ENCODE results near the gene PPARA.
A peak's percentile ranks its signal among the peaks of the same experiment; 100 is the strongest.

Gene PPARA

DNA sequence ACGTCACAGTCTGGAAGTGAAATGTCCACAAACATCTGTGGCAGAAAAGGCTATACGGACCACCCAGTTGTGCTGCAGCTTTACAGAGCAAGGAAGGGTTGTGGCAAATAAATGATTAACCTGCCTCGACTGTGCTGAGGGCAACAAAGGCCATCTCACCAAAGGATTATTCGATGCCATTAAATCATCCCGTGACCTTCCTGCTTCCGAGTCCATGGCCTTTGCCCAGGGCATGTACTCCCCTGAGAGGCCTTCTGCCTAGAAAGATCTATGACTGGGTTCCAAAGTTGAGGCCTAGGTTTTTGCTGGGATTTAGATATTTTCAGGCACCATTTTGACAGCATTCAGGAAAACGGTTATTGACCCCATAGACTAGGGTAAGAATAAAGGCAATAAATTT is 90.6 kb downstream of the PPARA start:
- TF ChIP-seq, protein P1, sequence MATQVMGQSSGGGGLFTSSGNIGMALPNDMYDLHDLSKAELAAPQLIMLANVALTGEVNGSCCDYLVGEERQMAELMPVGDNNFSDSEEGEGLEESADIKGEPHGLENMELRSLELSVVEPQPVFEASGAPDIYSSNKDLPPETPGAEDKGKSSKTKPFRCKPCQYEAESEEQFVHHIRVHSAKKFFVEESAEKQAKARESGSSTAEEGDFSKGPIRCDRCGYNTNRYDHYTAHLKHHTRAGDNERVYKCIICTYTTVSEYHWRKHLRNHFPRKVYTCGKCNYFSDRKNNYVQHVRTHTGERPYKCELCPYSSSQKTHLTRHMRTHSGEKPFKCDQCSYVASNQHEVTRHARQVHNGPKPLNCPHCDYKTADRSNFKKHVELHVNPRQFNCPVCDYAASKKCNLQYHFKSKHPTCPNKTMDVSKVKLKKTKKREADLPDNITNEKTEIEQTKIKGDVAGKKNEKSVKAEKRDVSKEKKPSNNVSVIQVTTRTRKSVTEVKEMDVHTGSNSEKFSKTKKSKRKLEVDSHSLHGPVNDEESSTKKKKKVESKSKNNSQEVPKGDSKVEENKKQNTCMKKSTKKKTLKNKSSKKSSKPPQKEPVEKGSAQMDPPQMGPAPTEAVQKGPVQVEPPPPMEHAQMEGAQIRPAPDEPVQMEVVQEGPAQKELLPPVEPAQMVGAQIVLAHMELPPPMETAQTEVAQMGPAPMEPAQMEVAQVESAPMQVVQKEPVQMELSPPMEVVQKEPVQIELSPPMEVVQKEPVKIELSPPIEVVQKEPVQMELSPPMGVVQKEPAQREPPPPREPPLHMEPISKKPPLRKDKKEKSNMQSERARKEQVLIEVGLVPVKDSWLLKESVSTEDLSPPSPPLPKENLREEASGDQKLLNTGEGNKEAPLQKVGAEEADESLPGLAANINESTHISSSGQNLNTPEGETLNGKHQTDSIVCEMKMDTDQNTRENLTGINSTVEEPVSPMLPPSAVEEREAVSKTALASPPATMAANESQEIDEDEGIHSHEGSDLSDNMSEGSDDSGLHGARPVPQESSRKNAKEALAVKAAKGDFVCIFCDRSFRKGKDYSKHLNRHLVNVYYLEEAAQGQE (IDR thresholded peaks at IDR 0.05; ENCODE audit: insufficient replicate concordance, low read depth): no peak
- TF ChIP-seq, protein P2, sequence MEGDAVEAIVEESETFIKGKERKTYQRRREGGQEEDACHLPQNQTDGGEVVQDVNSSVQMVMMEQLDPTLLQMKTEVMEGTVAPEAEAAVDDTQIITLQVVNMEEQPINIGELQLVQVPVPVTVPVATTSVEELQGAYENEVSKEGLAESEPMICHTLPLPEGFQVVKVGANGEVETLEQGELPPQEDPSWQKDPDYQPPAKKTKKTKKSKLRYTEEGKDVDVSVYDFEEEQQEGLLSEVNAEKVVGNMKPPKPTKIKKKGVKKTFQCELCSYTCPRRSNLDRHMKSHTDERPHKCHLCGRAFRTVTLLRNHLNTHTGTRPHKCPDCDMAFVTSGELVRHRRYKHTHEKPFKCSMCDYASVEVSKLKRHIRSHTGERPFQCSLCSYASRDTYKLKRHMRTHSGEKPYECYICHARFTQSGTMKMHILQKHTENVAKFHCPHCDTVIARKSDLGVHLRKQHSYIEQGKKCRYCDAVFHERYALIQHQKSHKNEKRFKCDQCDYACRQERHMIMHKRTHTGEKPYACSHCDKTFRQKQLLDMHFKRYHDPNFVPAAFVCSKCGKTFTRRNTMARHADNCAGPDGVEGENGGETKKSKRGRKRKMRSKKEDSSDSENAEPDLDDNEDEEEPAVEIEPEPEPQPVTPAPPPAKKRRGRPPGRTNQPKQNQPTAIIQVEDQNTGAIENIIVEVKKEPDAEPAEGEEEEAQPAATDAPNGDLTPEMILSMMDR (IDR thresholded peaks at IDR 0.05; ENCODE audit: insufficient read depth, low read length): no peak
- no peak for TF ChIP-seq GABPA (IDR thresholded peaks at IDR 0.05; ENCODE audit: low read depth)
- TF ChIP-seq POLR2AphosphoS5 (IDR thresholded peaks at IDR 0.05; ENCODE audit: low read depth): no peak
- no peak for TF ChIP-seq SPI1 (IDR thresholded peaks at IDR 0.05; ENCODE audit: borderline replicate concordance, low read depth)
- Histone ChIP-seq H3K27me3 (ENCODE audit: insufficient read depth, poor library complexity, severe bottlenecking) (no peaks in the 10 kb centered on the region), H3K4me3 (replicated peaks; ENCODE audit: insufficient read depth, low read length) (no peak overlapping the region), H3K27ac (replicated peaks) (no peak overlapping the region)
- DNase-seq (ENCODE audit: low read depth in 1 of 2, low spot score in 1 of 2): no peak

DNA sequence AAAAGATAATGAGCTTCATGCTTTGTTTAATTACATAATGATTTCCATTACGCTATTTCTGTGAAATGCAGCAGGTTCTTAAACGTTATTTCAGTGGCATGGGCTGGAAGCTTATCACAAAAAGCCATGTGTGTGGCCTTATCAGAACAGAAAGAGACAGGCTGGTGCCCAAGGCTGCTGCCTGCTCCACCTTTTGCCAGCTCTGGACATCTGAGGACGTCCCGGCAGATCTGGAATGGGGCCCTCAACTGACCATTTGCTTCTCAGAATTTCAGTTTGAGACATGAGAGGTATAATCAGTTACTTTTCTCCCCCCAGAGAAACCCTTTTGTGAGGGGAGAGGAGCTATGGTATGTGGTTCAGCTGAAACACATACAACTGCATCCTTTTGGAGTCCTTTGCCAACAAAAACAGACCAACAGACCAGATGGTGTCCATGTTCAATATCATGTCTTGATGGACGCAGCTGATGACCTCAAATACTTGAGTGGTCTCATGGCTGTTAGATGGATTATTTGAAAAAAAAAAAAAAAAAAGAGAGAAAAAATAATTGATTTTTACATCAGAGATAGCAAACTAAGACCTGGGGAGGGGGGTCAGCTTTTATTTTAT is 91.2 kb downstream of the PPARA start:
- DNase-seq (ENCODE audit: low read depth in 1 of 2, low spot score in 1 of 2): no peak
- Histone ChIP-seq H3K4me3 (replicated peaks; ENCODE audit: insufficient read depth, low read length) (no peak overlapping the region), H3K27me3 (ENCODE audit: insufficient read depth, poor library complexity, severe bottlenecking) (no peaks in the 10 kb centered on the region), H3K27ac (replicated peaks) (no peak overlapping the region)
- TF ChIP-seq, protein P1 (IDR thresholded peaks at IDR 0.05; ENCODE audit: insufficient replicate concordance, low read depth): no peak
- TF ChIP-seq POLR2AphosphoS5 (IDR thresholded peaks at IDR 0.05; ENCODE audit: low read depth) (no peak), GABPA (IDR thresholded peaks at IDR 0.05; ENCODE audit: low read depth) (no peak), SPI1 (IDR thresholded peaks at IDR 0.05; ENCODE audit: borderline replicate concordance, low read depth) (no peak)
- TF ChIP-seq, protein P2 (IDR thresholded peaks at IDR 0.05; ENCODE audit: insufficient read depth, low read length): no peak

DNA sequence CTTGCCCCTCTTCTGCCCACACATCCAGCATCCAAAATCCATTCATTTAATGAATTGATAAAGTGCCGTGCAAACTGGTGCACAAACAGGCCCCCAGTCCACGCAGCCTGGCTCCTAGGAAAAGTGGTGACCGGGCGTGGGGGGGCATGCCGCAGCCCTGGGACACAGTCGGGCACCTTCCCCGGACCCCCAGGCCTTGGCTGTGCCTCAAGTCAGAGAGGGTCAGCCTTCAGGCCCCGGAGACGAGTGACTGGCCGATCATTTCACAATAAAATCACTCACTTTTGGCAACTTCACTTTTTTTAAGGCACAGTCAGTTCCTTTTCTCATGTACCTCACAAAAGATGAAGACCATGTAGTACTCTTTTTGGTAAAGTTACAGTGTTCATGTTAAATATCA is 91.8 kb downstream of the PPARA start:
- Histone ChIP-seq H3K4me3 (replicated peaks; ENCODE audit: insufficient read depth, low read length) (no peak overlapping the region), H3K27ac (replicated peaks) (no peak overlapping the region), H3K27me3 (ENCODE audit: insufficient read depth, poor library complexity, severe bottlenecking) (no peaks in the 10 kb centered on the region)
- TF ChIP-seq GABPA (IDR thresholded peaks at IDR 0.05; ENCODE audit: low read depth): no peak
- TF ChIP-seq, protein P1 (IDR thresholded peaks at IDR 0.05; ENCODE audit: insufficient replicate concordance, low read depth): no peak
- TF ChIP-seq SPI1 (IDR thresholded peaks at IDR 0.05; ENCODE audit: borderline replicate concordance, low read depth): no peak
- TF ChIP-seq POLR2AphosphoS5 (IDR thresholded peaks at IDR 0.05; ENCODE audit: low read depth): no peak
- TF ChIP-seq, protein P2 (IDR thresholded peaks at IDR 0.05; ENCODE audit: insufficient read depth, low read length): no peak
- DNase-seq (ENCODE audit: low read depth in 1 of 2, low spot score in 1 of 2): peak in 1 of 2 experiments; percentile 8
